Measurements from ENCODE around the gene LYG2.

DNA sequence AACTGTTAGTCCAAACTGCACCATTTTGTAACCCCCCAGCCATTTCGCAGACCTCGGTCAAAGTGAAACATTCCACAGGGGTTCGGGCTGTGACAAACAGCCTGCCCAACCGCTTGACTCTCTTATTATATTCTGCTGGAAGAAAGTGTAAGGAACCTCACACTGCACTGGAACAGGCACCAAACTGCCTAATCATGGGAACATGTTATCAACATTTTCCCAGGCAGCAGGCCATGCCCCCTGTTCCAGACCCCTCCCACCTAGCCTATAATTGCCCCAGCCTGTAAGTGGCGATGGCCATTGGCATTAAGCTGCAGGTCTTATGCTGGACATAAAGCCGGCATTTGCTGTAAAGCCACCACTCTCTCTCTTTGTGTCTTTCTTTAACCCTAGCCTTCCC lies 16.9 kb downstream of the LYG2 start:
- TF ChIP-seq, protein P1, sequence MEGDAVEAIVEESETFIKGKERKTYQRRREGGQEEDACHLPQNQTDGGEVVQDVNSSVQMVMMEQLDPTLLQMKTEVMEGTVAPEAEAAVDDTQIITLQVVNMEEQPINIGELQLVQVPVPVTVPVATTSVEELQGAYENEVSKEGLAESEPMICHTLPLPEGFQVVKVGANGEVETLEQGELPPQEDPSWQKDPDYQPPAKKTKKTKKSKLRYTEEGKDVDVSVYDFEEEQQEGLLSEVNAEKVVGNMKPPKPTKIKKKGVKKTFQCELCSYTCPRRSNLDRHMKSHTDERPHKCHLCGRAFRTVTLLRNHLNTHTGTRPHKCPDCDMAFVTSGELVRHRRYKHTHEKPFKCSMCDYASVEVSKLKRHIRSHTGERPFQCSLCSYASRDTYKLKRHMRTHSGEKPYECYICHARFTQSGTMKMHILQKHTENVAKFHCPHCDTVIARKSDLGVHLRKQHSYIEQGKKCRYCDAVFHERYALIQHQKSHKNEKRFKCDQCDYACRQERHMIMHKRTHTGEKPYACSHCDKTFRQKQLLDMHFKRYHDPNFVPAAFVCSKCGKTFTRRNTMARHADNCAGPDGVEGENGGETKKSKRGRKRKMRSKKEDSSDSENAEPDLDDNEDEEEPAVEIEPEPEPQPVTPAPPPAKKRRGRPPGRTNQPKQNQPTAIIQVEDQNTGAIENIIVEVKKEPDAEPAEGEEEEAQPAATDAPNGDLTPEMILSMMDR (IDR thresholded peaks at IDR 0.05 in 4 of 5, conservative IDR thresholded peaks at IDR 0.05 in 1 of 5), result no peak
- TF ChIP-seq POLR2A (IDR thresholded peaks at IDR 0.05), result no peak
